ENCODE results near the gene SHISA7. TPM values are rescaled to one million over a fixed set of nuclear protein-coding genes. Genes with fewer than 3 reads are reported as not detected.
"Not testable (repeated sequence)": the region's sequence is repeated elsewhere in the genome, so short reads cannot be mapped to it uniquely, and the experiment has no call there.

SHISA7 gene
- total RNA-seq, 2 donors from 2014 or later = not detected

DNA sequence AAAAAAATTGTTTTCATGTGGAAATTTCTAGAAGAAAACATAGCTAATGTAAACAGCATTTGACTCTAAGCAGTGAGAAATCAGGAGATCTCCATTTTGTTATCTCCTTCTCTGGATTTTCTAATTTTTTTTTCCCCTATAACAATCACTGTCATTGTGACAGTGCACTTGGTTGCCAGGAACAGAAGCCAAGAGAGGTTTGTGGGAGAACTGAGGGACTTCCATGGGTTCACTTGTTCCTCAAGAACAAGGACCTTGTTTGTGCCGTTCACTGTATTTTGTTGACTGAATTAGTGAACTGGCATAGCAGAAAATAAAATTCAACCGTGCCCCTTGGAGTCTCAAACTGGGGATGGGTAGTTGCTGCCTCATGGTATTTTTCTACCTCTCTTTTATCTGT lies 17.1 kb downstream of the SHISA7 start:
- DNase-seq (ENCODE audit: low spot score) (no peak), ATAC-seq (ENCODE audit: insufficient number of reproducible peaks, low FRiP score, low read depth) (no peak)
- H3K9me3 ChIP-seq = no peaks in the 10 kb centered on the region
- no peaks in the 10 kb centered on the region for H3K4me1 ChIP-seq (ENCODE audit: control insufficient read depth in 1 of 2, low read depth in 2 of 2)
- no peaks in the 10 kb centered on the region for H3K27me3 ChIP-seq (replicated peaks; ENCODE audit: insufficient read depth)
- no peak overlapping the region for H3K27ac ChIP-seq
- H3K4me3 ChIP-seq = no peak overlapping the region
- no peaks in the 10 kb centered on the region for H3K36me3 ChIP-seq
- TF ChIP-seq, protein P1, sequence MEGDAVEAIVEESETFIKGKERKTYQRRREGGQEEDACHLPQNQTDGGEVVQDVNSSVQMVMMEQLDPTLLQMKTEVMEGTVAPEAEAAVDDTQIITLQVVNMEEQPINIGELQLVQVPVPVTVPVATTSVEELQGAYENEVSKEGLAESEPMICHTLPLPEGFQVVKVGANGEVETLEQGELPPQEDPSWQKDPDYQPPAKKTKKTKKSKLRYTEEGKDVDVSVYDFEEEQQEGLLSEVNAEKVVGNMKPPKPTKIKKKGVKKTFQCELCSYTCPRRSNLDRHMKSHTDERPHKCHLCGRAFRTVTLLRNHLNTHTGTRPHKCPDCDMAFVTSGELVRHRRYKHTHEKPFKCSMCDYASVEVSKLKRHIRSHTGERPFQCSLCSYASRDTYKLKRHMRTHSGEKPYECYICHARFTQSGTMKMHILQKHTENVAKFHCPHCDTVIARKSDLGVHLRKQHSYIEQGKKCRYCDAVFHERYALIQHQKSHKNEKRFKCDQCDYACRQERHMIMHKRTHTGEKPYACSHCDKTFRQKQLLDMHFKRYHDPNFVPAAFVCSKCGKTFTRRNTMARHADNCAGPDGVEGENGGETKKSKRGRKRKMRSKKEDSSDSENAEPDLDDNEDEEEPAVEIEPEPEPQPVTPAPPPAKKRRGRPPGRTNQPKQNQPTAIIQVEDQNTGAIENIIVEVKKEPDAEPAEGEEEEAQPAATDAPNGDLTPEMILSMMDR (IDR thresholded peaks at IDR 0.05) = no peak

DNA sequence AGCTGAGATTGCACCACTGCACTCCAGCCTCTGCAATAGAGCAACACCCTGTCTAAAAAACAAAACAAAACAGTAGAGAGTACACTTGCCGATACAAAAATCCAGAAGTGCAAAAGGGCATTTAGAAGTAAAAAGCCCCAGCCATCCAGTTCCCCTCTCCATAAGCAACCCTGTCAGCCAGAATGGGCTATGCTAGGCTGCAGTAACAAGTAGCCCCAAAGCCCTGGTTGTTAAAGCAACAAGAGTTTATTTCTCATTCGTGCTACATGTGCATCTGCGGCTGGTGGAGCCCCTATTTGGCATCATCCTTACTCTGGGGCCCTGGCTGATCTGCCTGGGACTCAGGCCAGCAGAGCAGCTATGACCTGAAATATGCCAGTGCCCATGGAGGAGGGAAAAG lies 18.6 kb downstream of the SHISA7 start:
- Histone ChIP-seq H3K27me3 (replicated peaks; ENCODE audit: insufficient read depth) (no peaks in the 10 kb centered on the region), H3K36me3 (no peaks in the 10 kb centered on the region), H3K4me1 (ENCODE audit: control insufficient read depth in 1 of 2, low read depth in 2 of 2) (no peaks in the 10 kb centered on the region), H3K4me3 (no peak overlapping the region), H3K9me3 (no peaks in the 10 kb centered on the region), H3K27ac (no peak overlapping the region)
- TF ChIP-seq, protein P1 (IDR thresholded peaks at IDR 0.05) = no peak
- DNase-seq (ENCODE audit: low spot score) = no peak
- no peak for ATAC-seq (ENCODE audit: insufficient number of reproducible peaks, low FRiP score, low read depth)

DNA sequence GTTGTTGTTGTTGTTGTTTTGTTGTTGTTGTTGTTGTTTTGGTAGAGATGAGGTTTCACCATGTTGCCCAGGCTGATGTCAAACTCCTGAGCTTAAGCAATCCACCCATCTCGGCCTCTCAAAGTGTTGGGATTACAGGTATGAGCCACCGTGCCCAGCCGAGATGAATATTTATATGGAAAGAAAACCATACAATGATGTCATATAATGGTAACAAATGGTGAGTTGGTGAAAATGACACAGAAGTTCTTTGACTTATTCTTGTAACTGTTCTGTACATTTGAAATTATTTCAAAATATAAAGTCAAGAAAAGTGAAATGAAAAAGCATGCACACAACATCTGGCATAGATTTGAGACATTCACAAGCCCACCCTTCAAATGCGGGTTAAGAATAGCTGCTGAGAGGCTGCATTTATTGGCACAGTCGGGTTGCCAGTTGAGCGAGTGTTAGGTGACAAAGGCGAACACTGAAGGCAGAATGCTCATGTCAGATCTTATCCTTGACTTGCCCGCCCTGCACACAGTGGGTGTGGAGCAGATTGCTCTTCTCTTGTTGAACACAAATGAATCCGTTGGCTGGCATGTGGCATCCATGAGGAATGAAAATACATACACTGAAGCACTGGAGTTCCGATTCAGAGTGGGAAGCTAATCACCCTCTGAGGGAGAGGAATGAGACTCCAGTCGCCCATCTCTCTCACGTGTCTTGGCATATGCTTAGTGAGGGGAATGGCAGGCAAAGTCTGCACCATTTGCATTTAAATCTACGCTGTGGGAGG lies 19.7 kb downstream of the SHISA7 start:
- DNase-seq (ENCODE audit: low spot score) (no peak), ATAC-seq (ENCODE audit: insufficient number of reproducible peaks, low FRiP score, low read depth) (no peak)
- no peaks in the 10 kb centered on the region for H3K9me3 ChIP-seq
- H3K27ac ChIP-seq = no peak overlapping the region
- H3K4me1 ChIP-seq (ENCODE audit: control insufficient read depth in 1 of 2, low read depth in 2 of 2) = no peaks in the 10 kb centered on the region
- TF ChIP-seq, protein P1 (IDR thresholded peaks at IDR 0.05) = no peak
- no peak overlapping the region for H3K4me3 ChIP-seq
- no peaks in the 10 kb centered on the region for H3K36me3 ChIP-seq
- no peaks in the 10 kb centered on the region for H3K27me3 ChIP-seq (replicated peaks; ENCODE audit: insufficient read depth)

DNA sequence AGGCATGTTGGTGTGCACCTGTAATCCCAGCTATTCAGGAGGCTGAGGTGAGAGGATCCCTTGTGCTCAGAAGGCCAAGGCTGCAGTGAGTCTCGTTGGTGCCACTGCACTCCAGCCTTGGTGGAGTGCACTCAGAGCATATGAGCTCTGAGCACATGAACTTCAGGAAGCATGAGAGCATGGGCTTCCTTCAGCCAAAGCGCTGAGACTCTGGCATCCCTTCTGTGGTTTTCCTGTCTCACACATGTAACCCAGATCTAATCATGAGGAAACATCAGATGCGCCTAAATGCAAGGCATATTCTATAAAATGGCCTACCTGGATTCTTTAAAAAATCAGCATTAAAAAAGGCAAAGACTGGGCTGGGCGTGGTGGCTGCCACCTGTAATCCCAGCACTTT lies 21.8 kb downstream of the SHISA7 start:
- H3K36me3 ChIP-seq; ATAC-seq (ENCODE audit: insufficient number of reproducible peaks, low FRiP score, low read depth); H3K27me3 ChIP-seq (replicated peaks; ENCODE audit: insufficient read depth); H3K27ac ChIP-seq; H3K4me1 ChIP-seq (ENCODE audit: control insufficient read depth in 1 of 2, low read depth in 2 of 2); H3K4me3 ChIP-seq; H3K9me3 ChIP-seq; DNase-seq (ENCODE audit: low spot score): not testable (repeated sequence)

DNA sequence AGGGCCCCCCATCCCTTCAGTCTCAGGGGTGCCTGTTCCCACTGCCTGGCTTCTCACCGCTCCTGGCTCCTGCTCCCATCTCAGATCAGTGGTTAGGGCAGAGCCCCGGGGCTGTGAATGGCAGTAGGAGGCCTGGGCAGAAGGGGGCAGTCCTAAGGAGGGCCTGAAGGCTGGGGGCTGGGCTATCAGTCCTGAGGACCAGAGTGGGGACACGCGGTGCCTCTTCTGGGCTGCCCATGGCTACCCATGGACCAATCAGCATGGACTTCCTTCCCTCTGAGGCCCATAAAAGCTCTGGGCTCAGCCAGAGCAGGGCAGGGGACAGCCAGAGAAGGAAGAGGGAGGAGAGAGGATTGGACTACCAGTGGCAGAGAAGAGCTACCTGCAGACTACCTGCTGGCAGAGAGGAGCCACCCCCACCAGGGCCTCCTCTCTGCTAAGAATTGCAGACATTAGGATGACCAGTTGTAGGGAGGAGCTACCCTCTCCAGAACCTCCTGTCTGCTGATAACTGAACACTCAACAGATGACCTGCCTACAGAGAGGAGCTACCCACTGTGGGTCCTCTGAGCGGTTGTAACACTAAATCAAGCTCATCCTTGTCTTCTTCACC lies 23.4 kb downstream of the SHISA7 start:
- ATAC-seq (ENCODE audit: insufficient number of reproducible peaks, low FRiP score, low read depth) (no peak), DNase-seq (ENCODE audit: low spot score) (no peak)
- no peaks in the 10 kb centered on the region for H3K9me3 ChIP-seq
- TF ChIP-seq, protein P1 (IDR thresholded peaks at IDR 0.05) = no peak
- no peaks in the 10 kb centered on the region for H3K36me3 ChIP-seq
- H3K27me3 ChIP-seq (replicated peaks; ENCODE audit: insufficient read depth) = no peaks in the 10 kb centered on the region
- H3K27ac ChIP-seq = no peak overlapping the region
- no peak overlapping the region for H3K4me3 ChIP-seq
- H3K4me1 ChIP-seq (ENCODE audit: control insufficient read depth in 1 of 2, low read depth in 2 of 2) = no peaks in the 10 kb centered on the region

Measured in thoracic aorta (tissue), 2 donors.